BE2C (cell line): ENCODE measurements around the gene OXSR1.

ENCODE experiments used
- DNase-seq: peaks from one replicate; pipeline ENCODE4 v3.0.0-alpha.2; 2020
- H3K27me3 ChIP-seq: fragments of 250-450 bp; sonication (Bioruptor Pico); 2 replicates; pipeline ENCODE4 v1.5.1; 2020; ENCODE audit warnings: mild to moderate bottlenecking
- H3K36me3 ChIP-seq: fragments of 250-450 bp; sonication (Bioruptor Pico); 2 replicates; pipeline ENCODE4 v1.5.1; 2020; ENCODE audit warnings: mild to moderate bottlenecking
- H3K4me1 ChIP-seq: fragments of 250-450 bp; sonication (Bioruptor Pico); 2 replicates; pipeline ENCODE4 v1.5.1; 2020
- H3K4me3 ChIP-seq: 2 replicates; pipeline ENCODE4 v1.5.1; 2011; ENCODE audit warnings: low read depth, low read length
- H3K9me3 ChIP-seq: fragments of 250-450 bp; sonication (Bioruptor Pico); 2 replicates; pipeline ENCODE4 v1.5.1; 2020
- CTCF ChIP-seq: IDR thresholded peaks from 2 replicates; pipeline ENCODE4 v1.5.1; 2012; ENCODE audit warnings: mild to moderate bottlenecking, low read depth, low read length

OXSR1 gene

GRCh38 chr3:38207254-38208003 lies 42.1 kb downstream of the OXSR1 start:
- Histone ChIP-seq H3K9me3 (no peaks in the 10 kb centered on the region), H3K4me3 (no peak overlapping the region), H3K4me1 (no peaks in the 10 kb centered on the region), H3K36me3 (no peaks in the 10 kb centered on the region), H3K27me3 (no peaks in the 10 kb centered on the region)
- no peak for TF ChIP-seq CTCF
- no peak for DNase-seq

- H3K36me3 ChIP-seq: no peaks in the 10 kb centered on the region
- DNase-seq: no peak
- H3K27me3 ChIP-seq: no peaks in the 10 kb centered on the region
- H3K4me1 ChIP-seq: no peaks in the 10 kb centered on the region
- no peaks in the 10 kb centered on the region for H3K9me3 ChIP-seq
- H3K4me3 ChIP-seq: no peak overlapping the region
- TF ChIP-seq CTCF: no peak
Measured at GRCh38 chr3:38210141-38210757, 44.9 kb downstream of the OXSR1 start.

GRCh38 chr3:38212141-38212540 lies 46.8 kb downstream of the OXSR1 start:
- Histone ChIP-seq H3K4me3 (no peak overlapping the region), H3K9me3 (no peaks in the 10 kb centered on the region), H3K36me3 (no peaks in the 10 kb centered on the region), H3K27me3 (no peaks in the 10 kb centered on the region), H3K4me1 (no peaks in the 10 kb centered on the region)
- TF ChIP-seq CTCF: no peak
- DNase-seq: no peak

- H3K36me3 ChIP-seq: no peaks in the 10 kb centered on the region
- no peaks in the 10 kb centered on the region for H3K27me3 ChIP-seq
- DNase-seq: no peak
- no peak overlapping the region for H3K4me3 ChIP-seq
- no peaks in the 10 kb centered on the region for H3K4me1 ChIP-seq
- TF ChIP-seq CTCF: no peak
- no peaks in the 10 kb centered on the region for H3K9me3 ChIP-seq
Measured at GRCh38 chr3:38214560-38214959, 49.2 kb downstream of the OXSR1 start.

GRCh38 chr3:38219609-38220197 lies 54.4 kb downstream of the OXSR1 start:
- no peaks in the 10 kb centered on the region for H3K27me3 ChIP-seq
- H3K4me3 ChIP-seq: no peak overlapping the region
- DNase-seq: no peak
- no peaks in the 10 kb centered on the region for H3K9me3 ChIP-seq
- H3K4me1 ChIP-seq: no peaks in the 10 kb centered on the region
- H3K36me3 ChIP-seq: no peaks in the 10 kb centered on the region
- no peak for TF ChIP-seq CTCF

GRCh38 chr3:38221005-38221404 lies 55.7 kb downstream of the OXSR1 start:
- no peak for TF ChIP-seq CTCF
- H3K36me3 ChIP-seq: no peaks in the 10 kb centered on the region

More at GRCh38 chr3:38221005-38221404, 55.7 kb downstream of the OXSR1 start:
- H3K4me1 ChIP-seq: no peaks in the 10 kb centered on the region
- no peaks in the 10 kb centered on the region for H3K9me3 ChIP-seq
- H3K4me3 ChIP-seq: no peak overlapping the region
- no peak for DNase-seq
- H3K27me3 ChIP-seq: no peaks in the 10 kb centered on the region
